Neural cell (in vitro differentiated cells): ENCODE data around the gene CLK3. TPM values are rescaled to one million over a fixed set of nuclear protein-coding genes. Genes with fewer than 3 reads are reported as not detected.
"Not testable (repeated sequence)": the region's sequence is repeated elsewhere in the genome, so short reads cannot be mapped to it uniquely, and the experiment has no call there.

Experiments
- H2AFZ ChIP-seq: fragments of 200-600, 300-800 bp; sonication (generic), shearing (Covaris generic); 2 replicates; pipeline ENCODE4 v1.6.0; 2014; ENCODE audit warnings: low read depth, mild to moderate bottlenecking, antibody characterized with exemption, low read length, moderate library complexity
- H3F3A ChIP-seq: fragments of 200-600 bp; shearing (Covaris generic); 2 replicates; pipeline ENCODE4 v1.6.1; 2016; ENCODE audit warnings: mild to moderate bottlenecking, moderate library complexity, mixed read lengths, antibody characterized with exemption, low read length; ENCODE audit not compliant: insufficient read depth, poor library complexity, severe bottlenecking
- H3K27ac ChIP-seq: fragments of 200-600, 300-800 bp; sonication (generic), shearing (Covaris generic); 2 replicates; pipeline ENCODE4 v1.5.1; 2014; ENCODE audit warnings: mild to moderate bottlenecking, low read length, moderate library complexity
- H3K27me3 ChIP-seq: fragments of 300-800, 200-600 bp; sonication (generic), shearing (Covaris generic); 2 replicates; pipeline ENCODE4 v1.6.0; 2014; ENCODE audit warnings: mild to moderate bottlenecking, low read depth, low read length, moderate library complexity; ENCODE audit not compliant: insufficient read depth
- H3K36me3 ChIP-seq: fragments of 300-800, 200-600 bp; sonication (generic), shearing (Covaris generic); 2 replicates; pipeline ENCODE4 v1.5.1; 2014; ENCODE audit warnings: mild to moderate bottlenecking, antibody characterized with exemption, low read length, moderate library complexity; ENCODE audit not compliant: insufficient read depth
- H3K4me2 ChIP-seq: fragments of 300-800, 200-600 bp; sonication (generic), shearing (Covaris generic); 2 replicates; pipeline ENCODE4 v1.6.0; 2014; ENCODE audit warnings: mild to moderate bottlenecking, low read length
- H3K4me3 ChIP-seq: fragments of 300-800, 200-600 bp; sonication (generic), shearing (Covaris generic); 2 replicates; pipeline ENCODE4 v1.5.1; 2014; ENCODE audit warnings: mild to moderate bottlenecking, low read length, moderate library complexity
- H3K79me2 ChIP-seq: fragments of 200-600 bp; shearing (Covaris generic); replicated peaks from 2 replicates; pipeline ENCODE4 v1.6.0; 2014; ENCODE audit warnings: mild to moderate bottlenecking, low read length, moderate library complexity; ENCODE audit not compliant: insufficient read depth
- H3K9ac ChIP-seq: fragments of 300-800, 200-600 bp; sonication (generic), shearing (Covaris generic); 2 replicates; pipeline ENCODE4 v1.6.1; 2016; ENCODE audit warnings: mild to moderate bottlenecking, low read length, mixed read lengths
- H3K9me2 ChIP-seq: fragments of 200-600 bp; shearing (Covaris generic); 2 replicates; pipeline ENCODE4 v1.6.1; 2016; ENCODE audit warnings: mild to moderate bottlenecking, low read length, mixed read lengths; ENCODE audit not compliant: insufficient read depth
- H3K9me3 ChIP-seq: fragments of 200-600, 300-800 bp; sonication (generic), shearing (Covaris generic); 2 replicates; pipeline ENCODE4 v1.6.1; 2016; ENCODE audit warnings: mild to moderate bottlenecking, mixed run types, low read length, moderate library complexity, mixed read lengths
- H4K20me1 ChIP-seq: fragments of 200-600 bp; shearing (Covaris generic); 2 replicates; pipeline ENCODE4 v1.6.1; 2016; ENCODE audit warnings: mild to moderate bottlenecking, mixed run types; ENCODE audit not compliant: insufficient read depth
- CTCF ChIP-seq: fragments of 450-650 bp; IDR thresholded peaks from 2 replicates; pipeline ENCODE4 v1.5.1; 2014; ENCODE audit warnings: antibody characterized with exemption, mild to moderate bottlenecking, moderate library complexity; ENCODE audit not compliant: poor library complexity, severe bottlenecking
- EP300 ChIP-seq: fragments of 450-650 bp; conservative IDR thresholded peaks from 2 replicates; pipeline ENCODE4 v1.6.1; 2014; ENCODE audit warnings: antibody characterized with exemption, mild to moderate bottlenecking, moderate library complexity; ENCODE audit not compliant: poor library complexity, severe bottlenecking
- EZH2 ChIP-seq: fragments of 200-600, 300-800 bp; shearing (Covaris generic), sonication (generic); IDR thresholded peaks from 2 replicates; pipeline ENCODE4 v1.6.1; 2014; ENCODE audit warnings: antibody characterized with exemption, low read length, borderline replicate concordance, mild to moderate bottlenecking; ENCODE audit not compliant: insufficient read depth, poor library complexity, severe bottlenecking
- MXI1 ChIP-seq: fragments of 450-650 bp; conservative IDR thresholded peaks from 2 replicates; pipeline ENCODE4 v1.6.1; 2014; ENCODE audit warnings: antibody characterized with exemption, mild to moderate bottlenecking; ENCODE audit not compliant: poor library complexity, severe bottlenecking
- POLR2AphosphoS5 ChIP-seq: IDR thresholded peaks from 2 replicates; pipeline ENCODE4 v1.6.1; 2012
- RAD21 ChIP-seq: fragments of 450-650 bp; conservative IDR thresholded peaks from 2 replicates; pipeline ENCODE4 v1.6.1; 2014; ENCODE audit warnings: antibody characterized with exemption, mild to moderate bottlenecking, moderate library complexity
- SMC3 ChIP-seq: fragments of 450-650 bp; conservative IDR thresholded peaks from 2 replicates; pipeline ENCODE4 v1.6.1; 2014; ENCODE audit warnings: antibody characterized with exemption, mild to moderate bottlenecking, moderate library complexity; ENCODE audit not compliant: poor library complexity
- TAF1 ChIP-seq: IDR thresholded peaks from 2 replicates; pipeline ENCODE4 v1.6.1; 2012; ENCODE audit warnings: low read depth
- polyA plus RNA-seq: library from polyadenylated mRNA; depleted of rRNA; stranded (reverse); fragments of >200 nt; gene quantifications from 2 replicates; pipeline ENCODE4 v1.2.3, GENCODE V29; 2014
- TF ChIP-seq, protein P1 (sequence below): IDR thresholded peaks from 2 replicates; pipeline ENCODE4 v1.6.1; 2012; ENCODE audit warnings: borderline replicate concordance

CLK3 gene
- polyA plus RNA-seq, 1 donor from 2014 or later, result 88.3 TPM

- no peak overlapping the region for H3K9ac ChIP-seq
- no peaks in the 10 kb centered on the region for H4K20me1 ChIP-seq
- H3K4me3 ChIP-seq, result no peak overlapping the region
- no peaks in the 10 kb centered on the region for H3K27me3 ChIP-seq
- no peaks in the 10 kb centered on the region for H3F3A ChIP-seq
- H3K79me2 ChIP-seq, result no peaks in the 10 kb centered on the region
- H3K4me2 ChIP-seq, result no peak overlapping the region
- TF ChIP-seq EZH2 (no peak), MXI1 (no peak), EP300 (no peak), RAD21 (no peak), SMC3 (no peak), TAF1 (no peak), POLR2AphosphoS5 (no peak), CTCF (no peak)
- TF ChIP-seq, protein P1, sequence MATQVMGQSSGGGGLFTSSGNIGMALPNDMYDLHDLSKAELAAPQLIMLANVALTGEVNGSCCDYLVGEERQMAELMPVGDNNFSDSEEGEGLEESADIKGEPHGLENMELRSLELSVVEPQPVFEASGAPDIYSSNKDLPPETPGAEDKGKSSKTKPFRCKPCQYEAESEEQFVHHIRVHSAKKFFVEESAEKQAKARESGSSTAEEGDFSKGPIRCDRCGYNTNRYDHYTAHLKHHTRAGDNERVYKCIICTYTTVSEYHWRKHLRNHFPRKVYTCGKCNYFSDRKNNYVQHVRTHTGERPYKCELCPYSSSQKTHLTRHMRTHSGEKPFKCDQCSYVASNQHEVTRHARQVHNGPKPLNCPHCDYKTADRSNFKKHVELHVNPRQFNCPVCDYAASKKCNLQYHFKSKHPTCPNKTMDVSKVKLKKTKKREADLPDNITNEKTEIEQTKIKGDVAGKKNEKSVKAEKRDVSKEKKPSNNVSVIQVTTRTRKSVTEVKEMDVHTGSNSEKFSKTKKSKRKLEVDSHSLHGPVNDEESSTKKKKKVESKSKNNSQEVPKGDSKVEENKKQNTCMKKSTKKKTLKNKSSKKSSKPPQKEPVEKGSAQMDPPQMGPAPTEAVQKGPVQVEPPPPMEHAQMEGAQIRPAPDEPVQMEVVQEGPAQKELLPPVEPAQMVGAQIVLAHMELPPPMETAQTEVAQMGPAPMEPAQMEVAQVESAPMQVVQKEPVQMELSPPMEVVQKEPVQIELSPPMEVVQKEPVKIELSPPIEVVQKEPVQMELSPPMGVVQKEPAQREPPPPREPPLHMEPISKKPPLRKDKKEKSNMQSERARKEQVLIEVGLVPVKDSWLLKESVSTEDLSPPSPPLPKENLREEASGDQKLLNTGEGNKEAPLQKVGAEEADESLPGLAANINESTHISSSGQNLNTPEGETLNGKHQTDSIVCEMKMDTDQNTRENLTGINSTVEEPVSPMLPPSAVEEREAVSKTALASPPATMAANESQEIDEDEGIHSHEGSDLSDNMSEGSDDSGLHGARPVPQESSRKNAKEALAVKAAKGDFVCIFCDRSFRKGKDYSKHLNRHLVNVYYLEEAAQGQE, result no peak
- H3K9me3 ChIP-seq, result no peaks in the 10 kb centered on the region
- no peaks in the 10 kb centered on the region for H3K36me3 ChIP-seq
- H3K9me2 ChIP-seq, result no peaks in the 10 kb centered on the region
- no peak overlapping the region for H3K27ac ChIP-seq
- no peak overlapping the region for H2AFZ ChIP-seq
These were observed 13.3 kb downstream of the CLK3 start for GRCh38 chr15:74628949-74629348.

DNA sequence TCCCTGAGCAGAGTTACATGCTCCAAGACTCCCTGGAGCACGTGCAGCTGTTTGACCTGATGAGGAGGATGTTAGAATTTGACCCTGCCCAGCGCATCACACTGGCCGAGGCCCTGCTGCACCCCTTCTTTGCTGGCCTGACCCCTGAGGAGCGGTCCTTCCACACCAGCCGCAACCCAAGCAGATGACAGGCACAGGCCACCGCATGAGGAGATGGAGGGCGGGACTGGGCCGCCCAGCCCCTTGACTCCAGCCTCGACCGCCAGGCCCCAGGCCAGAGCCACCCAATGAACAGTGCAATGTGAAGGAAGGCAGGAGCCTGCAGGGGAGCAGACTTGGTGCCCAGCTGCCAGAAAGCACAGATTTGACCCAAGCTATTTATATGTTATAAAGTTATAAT lies 14.1 kb downstream of the CLK3 start:
- H3K9me2 ChIP-seq, H3K27ac ChIP-seq, H3K9me3 ChIP-seq, H3K79me2 ChIP-seq, H3K27me3 ChIP-seq, H3K4me2 ChIP-seq, H3K36me3 ChIP-seq, H2AFZ ChIP-seq, H3F3A ChIP-seq, H4K20me1 ChIP-seq, H3K9ac ChIP-seq, H3K4me3 ChIP-seq: not testable (repeated sequence)
